Fibroblast of lung (primary cell): ENCODE measurements around the gene THSD7A.

ENCODE experiments used
- EZH2 ChIP-seq: IDR thresholded peaks from 2 replicates; pipeline ENCODE4 v1.5.1; 2012; ENCODE audit warnings: low read length, control low read depth, mild to moderate bottlenecking; ENCODE audit errors: missing control alignments
- TF ChIP-seq, protein P1 (sequence below), 2 donors: IDR thresholded peaks in 1 of 2; conservative IDR thresholded peaks in 1 of 2; 1 replicate in 1 of 2; 2 replicates in 1 of 2; pipeline ENCODE4 v1.5.1; 2011 to 2012; ENCODE audit warnings: low read length in 2 of 2, control low read depth in 1 of 2, inconsistent platforms in 1 of 2, low read depth in 1 of 2, mild to moderate bottlenecking in 1 of 2

DNA sequence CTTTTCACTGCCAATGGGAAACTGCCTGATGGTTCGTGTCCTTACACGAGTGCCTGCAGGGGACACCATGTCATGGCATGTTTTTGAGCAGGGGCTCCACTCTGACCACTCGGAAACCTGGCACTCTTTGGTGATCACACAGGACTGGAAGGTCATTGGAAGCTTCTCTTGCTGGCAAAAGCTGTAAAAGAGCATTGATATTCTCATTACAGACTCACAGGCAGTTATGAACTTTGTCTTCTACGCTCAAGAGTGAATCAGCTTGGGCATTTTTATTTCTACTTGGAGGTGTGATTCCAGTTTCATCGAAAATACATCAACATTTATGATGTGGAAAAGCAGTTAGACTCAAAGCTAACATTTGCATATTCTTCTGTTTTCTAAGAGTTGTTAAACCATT, 238.7 kb downstream of the THSD7A start:
- TF ChIP-seq, protein P1, sequence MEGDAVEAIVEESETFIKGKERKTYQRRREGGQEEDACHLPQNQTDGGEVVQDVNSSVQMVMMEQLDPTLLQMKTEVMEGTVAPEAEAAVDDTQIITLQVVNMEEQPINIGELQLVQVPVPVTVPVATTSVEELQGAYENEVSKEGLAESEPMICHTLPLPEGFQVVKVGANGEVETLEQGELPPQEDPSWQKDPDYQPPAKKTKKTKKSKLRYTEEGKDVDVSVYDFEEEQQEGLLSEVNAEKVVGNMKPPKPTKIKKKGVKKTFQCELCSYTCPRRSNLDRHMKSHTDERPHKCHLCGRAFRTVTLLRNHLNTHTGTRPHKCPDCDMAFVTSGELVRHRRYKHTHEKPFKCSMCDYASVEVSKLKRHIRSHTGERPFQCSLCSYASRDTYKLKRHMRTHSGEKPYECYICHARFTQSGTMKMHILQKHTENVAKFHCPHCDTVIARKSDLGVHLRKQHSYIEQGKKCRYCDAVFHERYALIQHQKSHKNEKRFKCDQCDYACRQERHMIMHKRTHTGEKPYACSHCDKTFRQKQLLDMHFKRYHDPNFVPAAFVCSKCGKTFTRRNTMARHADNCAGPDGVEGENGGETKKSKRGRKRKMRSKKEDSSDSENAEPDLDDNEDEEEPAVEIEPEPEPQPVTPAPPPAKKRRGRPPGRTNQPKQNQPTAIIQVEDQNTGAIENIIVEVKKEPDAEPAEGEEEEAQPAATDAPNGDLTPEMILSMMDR (conservative IDR thresholded peaks at IDR 0.05 in 1 of 2, IDR thresholded peaks at IDR 0.05 in 1 of 2; ENCODE audit: low read depth in 1 of 2, low read length in 2 of 2) = no peak
- TF ChIP-seq EZH2 = no peak
